HG03575 (cell line): ENCODE data around the gene TMCC1.

Experiments used
- ATAC-seq: cut with Tn5 transposase; IDR thresholded peaks from one replicate; pipeline ENCODE4 v1.9.1; 2021; ENCODE audit not compliant: unreplicated experiment, insufficient number of reproducible peaks, low FRiP score; ENCODE audit errors: extremely low read depth

Gene TMCC1

DNA sequence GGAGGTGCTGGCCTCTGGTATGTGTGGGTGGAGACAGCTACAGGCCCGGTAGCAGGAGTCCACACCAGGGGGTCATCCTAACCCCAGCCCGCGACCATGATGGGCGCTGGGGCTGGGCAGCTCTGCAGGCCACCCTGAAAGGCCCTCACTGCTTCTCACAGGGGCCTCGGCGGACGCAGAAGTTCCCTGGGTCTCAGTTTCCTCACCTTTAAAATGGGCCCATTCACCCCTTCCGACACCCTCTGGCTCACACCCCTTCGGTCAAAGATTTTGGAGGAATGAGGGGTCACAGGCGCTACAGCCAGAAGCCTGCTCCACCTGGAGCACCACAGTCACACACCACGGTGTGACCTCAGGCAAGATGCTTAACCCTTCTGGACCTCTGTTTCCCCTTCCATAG lies 295.0 kb downstream of the TMCC1 start:
- no peak for ATAC-seq

DNA sequence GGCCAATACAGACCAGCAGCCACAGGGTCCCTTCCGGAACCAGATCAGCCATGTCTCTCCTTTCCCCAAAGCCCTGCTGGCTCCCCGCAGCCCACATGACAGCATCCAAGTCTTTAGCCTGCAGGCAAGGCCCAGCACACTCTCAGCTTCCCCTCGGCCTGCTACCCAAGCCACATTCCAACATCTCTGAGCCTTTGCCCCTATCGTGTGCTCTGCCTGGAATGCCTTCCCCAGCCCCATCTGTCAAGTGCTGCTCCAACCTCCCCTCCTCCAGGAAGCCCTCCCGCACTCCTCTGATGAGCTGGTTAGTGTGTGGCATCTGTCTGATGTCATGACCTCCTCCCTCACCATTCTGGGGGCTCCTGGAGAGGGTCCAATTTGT lies 295.5 kb downstream of the TMCC1 start:
- ATAC-seq, result no peak
